ENCODE measurements around the gene SND1.
A peak's percentile ranks its signal among the peaks of the same experiment; 100 is the strongest.

Gene SND1

DNA sequence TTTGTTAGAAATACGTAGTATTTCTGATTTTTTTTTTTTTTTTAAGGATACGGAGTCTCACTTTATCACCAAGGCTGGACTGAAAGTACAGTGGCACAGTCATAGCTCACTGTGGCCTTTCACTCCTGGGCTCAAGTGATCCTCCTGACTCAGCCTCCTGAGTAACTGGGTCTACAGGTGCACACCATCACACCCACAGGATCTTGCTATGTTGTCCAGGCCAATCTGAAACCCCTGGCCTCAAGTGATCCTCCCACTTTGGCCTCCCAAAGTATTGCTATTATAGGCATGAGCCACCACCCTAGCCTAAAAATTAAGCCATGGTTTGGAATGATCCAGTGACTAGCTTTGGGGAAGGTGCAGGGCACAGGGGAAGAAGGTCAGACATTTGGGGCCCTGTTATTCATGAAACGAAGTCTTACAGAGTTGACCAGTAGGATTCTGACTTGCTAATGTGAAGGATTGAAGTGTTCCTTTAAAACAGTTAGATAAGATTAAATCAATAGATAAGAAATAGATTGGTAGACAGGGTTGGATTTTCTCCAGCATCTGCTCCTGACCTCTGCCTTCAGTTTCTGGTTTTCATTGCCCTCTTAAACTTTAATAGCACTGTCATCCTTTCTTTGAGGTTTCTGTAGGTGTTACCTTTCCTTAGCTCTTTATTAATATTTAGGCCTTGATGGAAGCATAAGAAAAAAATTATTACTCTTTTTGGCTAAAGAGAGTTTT is 257.6 kb downstream of the SND1 start:
- Mint-ChIP-seq H3K4me1 (peaks cover 42% of the 10 kb centered on the region), H3K4me3 (no peak overlapping the region), H3K27me3 (no peaks in the 10 kb centered on the region), H3K9me3 (no peaks in the 10 kb centered on the region), H3K36me3 (peaks cover 20% of the 10 kb centered on the region), H3K27ac (no peak overlapping the region)
- no peak for DNase-seq (ENCODE audit: low spot score in 2 of 2)
- ATAC-seq (ENCODE audit: low read depth), result no peak

DNA sequence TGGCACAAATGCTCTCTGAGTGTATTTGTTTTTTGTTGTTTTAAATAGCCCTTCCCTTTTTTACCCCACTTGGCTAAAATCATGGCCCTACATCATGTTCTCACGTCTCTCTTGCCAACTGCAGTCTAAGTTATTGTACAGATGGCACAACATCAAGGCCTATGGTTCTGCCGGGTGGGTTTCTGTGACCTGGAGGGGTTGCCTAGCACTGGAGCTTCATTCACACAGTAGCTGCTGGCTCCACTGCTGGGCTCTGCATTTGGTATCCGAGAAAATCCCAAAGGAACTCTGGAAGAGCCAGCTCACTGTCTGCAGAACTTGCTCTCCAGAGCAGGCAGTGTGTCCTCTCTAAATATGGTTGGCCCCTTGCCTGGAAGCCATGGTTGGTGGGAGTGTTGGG is 258.7 kb downstream of the SND1 start:
- Mint-ChIP-seq H3K27ac (no peak overlapping the region), H3K27me3 (no peaks in the 10 kb centered on the region), H3K4me1 (peaks cover 37% of the 10 kb centered on the region), H3K4me3 (no peak overlapping the region), H3K9me3 (no peaks in the 10 kb centered on the region), H3K36me3 (peaks cover 16% of the 10 kb centered on the region)
- DNase-seq (ENCODE audit: low spot score in 2 of 2), result no peak
- no peak for ATAC-seq (ENCODE audit: low read depth)

DNA sequence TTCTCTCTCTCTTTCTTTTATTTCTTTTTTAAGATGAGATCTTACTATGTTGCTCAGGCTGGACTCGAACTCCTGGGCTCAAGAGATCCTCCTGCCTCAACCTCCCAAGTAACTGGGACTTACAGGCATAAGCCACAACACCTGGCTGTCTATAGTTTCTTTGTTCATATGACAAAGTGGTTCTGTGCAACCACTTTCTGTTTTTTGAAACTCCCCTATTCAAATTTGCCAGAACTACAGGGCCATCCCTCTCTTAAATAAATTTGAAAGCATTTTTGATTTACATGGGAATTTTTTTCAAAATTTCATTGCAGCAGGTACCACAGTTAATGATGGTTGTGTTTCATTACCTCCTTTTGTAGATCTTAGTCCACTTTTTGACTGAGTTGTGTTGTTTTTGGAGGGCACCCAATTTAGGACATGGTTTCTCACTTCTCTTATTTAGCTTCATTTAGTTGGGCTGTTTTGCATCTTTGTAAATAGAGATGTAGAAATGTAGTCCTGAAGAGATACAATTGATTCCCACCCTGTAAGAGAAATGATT is 260.0 kb downstream of the SND1 start:
- peak overlapping the region; percentile 72 for H3K27ac Mint-ChIP-seq
- H3K4me1 Mint-ChIP-seq, result peaks cover 36% of the 10 kb centered on the region
- DNase-seq (ENCODE audit: low spot score in 2 of 2) (peak in 1 of 2 donors; percentile 18), ATAC-seq (ENCODE audit: low read depth) (peak; percentile 90)
- peak overlapping the region; percentile 39 for H3K4me3 Mint-ChIP-seq
- no peaks in the 10 kb centered on the region for H3K27me3 Mint-ChIP-seq
- H3K36me3 Mint-ChIP-seq, result peaks cover 13% of the 10 kb centered on the region
- H3K9me3 Mint-ChIP-seq, result no peaks in the 10 kb centered on the region

DNA sequence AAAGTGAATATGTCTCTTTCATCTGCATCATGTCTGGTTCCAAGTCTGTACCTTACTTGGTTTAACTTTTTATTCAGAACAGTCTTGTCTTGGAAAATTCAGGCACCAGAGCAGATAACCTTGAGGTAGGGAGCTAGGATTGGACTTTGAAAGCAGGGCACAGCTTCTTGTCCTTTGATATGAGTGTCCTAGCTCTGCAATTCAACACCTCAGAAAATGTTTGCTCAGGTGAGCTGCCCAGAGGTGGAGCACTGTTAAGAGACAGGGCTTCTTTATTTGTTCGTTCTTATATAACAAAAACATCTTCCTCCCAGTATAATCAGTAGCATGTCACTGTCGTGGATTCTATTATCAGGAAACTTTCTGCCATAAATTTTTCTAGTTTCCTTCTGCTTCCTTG is 260.9 kb downstream of the SND1 start:
- no peaks in the 10 kb centered on the region for H3K9me3 Mint-ChIP-seq
- no peak for ATAC-seq (ENCODE audit: low read depth)
- H3K4me1 Mint-ChIP-seq, result peaks cover 30% of the 10 kb centered on the region
- DNase-seq (ENCODE audit: low spot score in 2 of 2), result no peak
- H3K27me3 Mint-ChIP-seq, result no peaks in the 10 kb centered on the region
- peaks cover 6% of the 10 kb centered on the region for H3K36me3 Mint-ChIP-seq
- peak overlapping the region; percentile 83 for H3K27ac Mint-ChIP-seq
- no peak overlapping the region for H3K4me3 Mint-ChIP-seq

DNA sequence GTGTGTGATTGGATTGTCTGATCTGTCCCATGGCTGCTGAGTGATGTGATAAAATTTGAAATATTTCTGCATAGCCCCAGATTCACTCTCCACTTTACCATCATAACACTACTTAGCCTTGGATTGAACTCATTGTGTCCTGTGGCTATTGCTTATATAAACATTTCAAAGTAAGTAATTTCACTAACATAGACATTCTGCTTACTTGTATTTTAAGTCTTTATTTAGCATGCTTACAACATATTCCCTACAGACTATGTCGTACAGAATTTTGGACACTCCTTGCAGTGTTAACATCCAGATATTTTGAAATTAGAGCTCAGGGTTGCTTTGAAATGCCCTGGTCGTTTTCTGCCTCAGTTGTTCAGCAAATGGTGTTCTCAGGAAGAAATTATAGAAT is 261.7 kb downstream of the SND1 start:
- Mint-ChIP-seq H3K27me3 (no peaks in the 10 kb centered on the region), H3K9me3 (no peaks in the 10 kb centered on the region), H3K36me3 (peaks cover 2% of the 10 kb centered on the region), H3K27ac (peak overlapping the region; percentile 83), H3K4me3 (no peak overlapping the region), H3K4me1 (peaks cover 26% of the 10 kb centered on the region)
- ATAC-seq (ENCODE audit: low read depth), result no peak
- DNase-seq (ENCODE audit: low spot score in 2 of 2), result no peak

DNA sequence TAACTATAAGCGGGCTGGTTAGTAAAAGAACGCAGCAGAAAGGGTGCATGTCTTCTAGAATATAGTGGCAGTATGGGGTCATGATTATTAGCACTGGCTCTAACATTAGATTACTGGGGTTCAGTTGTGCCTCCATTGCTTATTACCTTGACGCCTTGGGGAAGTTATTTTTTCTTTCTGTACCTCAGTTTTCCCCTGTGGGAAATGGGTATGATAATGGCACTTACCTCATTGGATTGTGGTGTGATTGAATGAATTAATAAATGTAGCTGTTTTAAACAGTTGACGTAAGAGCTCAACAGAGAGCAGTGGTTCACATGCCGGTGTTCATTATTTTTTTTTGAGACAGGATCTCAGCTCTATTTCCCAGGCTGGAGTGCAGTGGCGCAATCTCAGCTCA is 262.7 kb downstream of the SND1 start:
- no peak overlapping the region for H3K4me3 Mint-ChIP-seq
- peaks cover 1% of the 10 kb centered on the region for H3K36me3 Mint-ChIP-seq
- DNase-seq (ENCODE audit: low spot score in 2 of 2) (no peak), ATAC-seq (ENCODE audit: low read depth) (no peak)
- H3K4me1 Mint-ChIP-seq, result peaks cover 24% of the 10 kb centered on the region
- no peaks in the 10 kb centered on the region for H3K27me3 Mint-ChIP-seq
- no peaks in the 10 kb centered on the region for H3K9me3 Mint-ChIP-seq
- no peak overlapping the region for H3K27ac Mint-ChIP-seq

DNA sequence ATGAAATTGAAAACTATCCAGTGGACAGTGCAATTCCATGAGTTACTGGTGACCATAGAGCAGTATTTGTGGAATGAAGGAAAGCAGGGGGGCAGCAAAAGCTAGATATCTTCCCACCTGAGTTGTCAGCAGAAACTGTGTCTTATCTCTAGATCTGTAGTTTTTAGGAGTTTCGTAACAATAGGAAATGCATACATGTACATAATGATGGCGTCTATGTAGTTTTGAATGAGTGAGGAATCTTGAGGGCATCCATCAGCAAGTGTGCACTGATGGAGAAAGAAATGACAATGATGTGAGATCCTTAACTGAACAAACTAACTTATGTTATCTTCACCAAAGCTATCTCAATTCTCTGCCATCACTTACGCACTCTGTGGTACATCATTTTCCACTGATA is 264.7 kb downstream of the SND1 start:
- ATAC-seq (ENCODE audit: low read depth) (no peak), DNase-seq (ENCODE audit: low spot score in 2 of 2) (no peak)
- H3K4me1 Mint-ChIP-seq, result peaks cover 15% of the 10 kb centered on the region
- H3K9me3 Mint-ChIP-seq, result no peaks in the 10 kb centered on the region
- H3K36me3 Mint-ChIP-seq, result peaks cover 1% of the 10 kb centered on the region
- H3K4me3 Mint-ChIP-seq, result no peak overlapping the region
- H3K27me3 Mint-ChIP-seq, result no peaks in the 10 kb centered on the region
- no peak overlapping the region for H3K27ac Mint-ChIP-seq

DNA sequence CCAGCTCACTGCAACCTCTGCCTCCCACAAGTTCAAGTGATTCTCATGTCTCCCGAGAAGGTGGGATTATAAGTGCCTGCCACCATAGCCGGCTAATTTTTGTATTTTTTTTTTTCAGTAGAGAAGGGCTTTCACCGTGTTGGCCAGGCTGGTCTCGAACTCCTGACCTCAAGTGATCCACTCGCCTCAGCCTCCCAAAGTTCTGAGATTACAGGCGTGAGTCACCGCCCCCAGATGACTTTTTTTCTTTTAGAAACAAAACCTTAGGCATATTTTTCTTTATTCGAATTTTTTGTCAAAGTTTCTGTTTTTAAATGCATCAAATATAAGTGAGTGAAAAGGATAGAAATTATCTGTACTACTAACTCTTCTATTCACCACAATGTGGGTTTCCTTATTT is 266.1 kb downstream of the SND1 start:
- DNase-seq (ENCODE audit: low spot score in 2 of 2), result no peak
- ATAC-seq (ENCODE audit: low read depth), result no peak
- H3K27me3 Mint-ChIP-seq, result no peaks in the 10 kb centered on the region
- peaks cover 2% of the 10 kb centered on the region for H3K36me3 Mint-ChIP-seq
- H3K9me3 Mint-ChIP-seq, result no peaks in the 10 kb centered on the region
- no peak overlapping the region for H3K4me3 Mint-ChIP-seq
- H3K4me1 Mint-ChIP-seq, result peaks cover 13% of the 10 kb centered on the region
- no peak overlapping the region for H3K27ac Mint-ChIP-seq

DNA sequence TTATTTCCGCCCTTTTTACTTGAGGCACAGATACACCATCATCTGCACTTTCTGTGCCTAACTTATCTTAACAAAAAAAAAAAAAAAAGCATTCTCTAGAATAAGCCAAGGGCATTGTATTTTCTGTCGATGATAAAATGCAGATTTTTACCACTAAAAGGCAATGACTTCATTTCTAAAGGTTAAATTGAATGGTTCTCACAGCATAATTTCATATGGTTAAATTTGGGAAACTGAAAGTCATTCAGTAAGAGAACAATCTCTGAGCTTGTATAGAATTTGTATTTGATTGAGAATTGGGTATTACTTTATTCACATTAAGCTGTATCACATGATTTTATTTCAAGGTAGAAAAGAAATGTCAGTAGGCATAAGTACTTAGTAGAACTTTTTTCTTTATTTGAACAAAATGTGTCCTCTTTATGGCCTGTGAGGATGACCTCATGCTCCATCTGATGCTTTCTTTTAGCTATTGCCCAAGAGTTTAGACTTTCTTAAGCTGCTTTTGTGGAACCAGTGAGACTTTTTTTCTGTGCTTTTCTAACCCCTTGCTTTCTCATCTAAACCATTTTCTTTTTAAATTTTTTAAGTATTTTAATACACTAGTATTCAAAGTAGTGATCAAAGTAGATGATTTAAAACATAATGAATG is 268.9 kb downstream of the SND1 start:
- Mint-ChIP-seq H3K27me3 (no peaks in the 10 kb centered on the region), H3K4me1 (peaks cover 23% of the 10 kb centered on the region), H3K9me3 (no peaks in the 10 kb centered on the region), H3K27ac (no peak overlapping the region), H3K4me3 (no peak overlapping the region), H3K36me3 (peaks cover 8% of the 10 kb centered on the region)
- DNase-seq (ENCODE audit: low spot score in 2 of 2) (no peak), ATAC-seq (ENCODE audit: low read depth) (no peak)

DNA sequence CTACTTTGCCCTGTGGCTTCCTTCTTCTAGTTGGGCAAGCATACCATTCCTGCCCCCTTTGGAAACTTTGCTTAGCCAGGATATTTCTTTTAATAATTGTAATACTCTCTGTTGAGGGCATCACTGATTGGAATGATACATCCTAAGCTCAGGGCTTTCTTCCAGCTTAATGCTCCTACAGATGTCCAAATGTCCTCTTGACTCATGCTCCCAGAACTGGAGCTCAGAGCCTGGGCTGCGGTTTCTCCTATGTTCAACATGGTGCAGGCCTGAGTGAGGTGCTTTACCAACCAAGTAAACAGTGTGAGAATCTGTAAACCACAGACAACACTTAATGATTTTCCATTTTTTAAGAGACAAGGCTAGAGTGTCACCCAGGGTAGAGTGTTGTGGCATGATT is 270.7 kb downstream of the SND1 start:
- Mint-ChIP-seq H3K27me3 (no peaks in the 10 kb centered on the region), H3K36me3 (peaks cover 10% of the 10 kb centered on the region), H3K4me1 (peaks cover 33% of the 10 kb centered on the region), H3K9me3 (no peaks in the 10 kb centered on the region), H3K4me3 (no peak overlapping the region), H3K27ac (peak overlapping the region; percentile 45)
- DNase-seq (ENCODE audit: low spot score in 2 of 2) (no peak), ATAC-seq (ENCODE audit: low read depth) (no peak)

DNA sequence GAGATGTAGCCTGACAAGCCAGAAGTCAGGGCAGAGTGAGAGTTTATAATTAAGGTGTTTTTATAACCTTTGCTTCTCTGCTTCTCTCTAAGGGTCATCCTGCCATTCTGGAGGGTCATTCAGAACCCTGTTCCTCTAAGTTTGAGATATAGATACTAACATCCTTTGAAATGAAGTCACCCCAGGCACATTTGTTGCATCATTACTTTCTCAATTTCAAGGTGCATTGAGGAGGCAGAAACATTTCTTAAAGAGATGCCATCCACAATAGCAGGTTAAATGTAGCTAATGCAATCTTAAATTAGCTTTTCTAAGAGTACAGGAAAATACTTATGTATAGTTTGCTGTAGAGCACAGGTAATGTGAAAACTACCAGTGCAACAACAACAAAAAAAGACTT is 272.9 kb downstream of the SND1 start:
- DNase-seq (ENCODE audit: low spot score in 2 of 2), result no peak
- H3K27ac Mint-ChIP-seq, result peak overlapping the region; percentile 42
- H3K4me1 Mint-ChIP-seq, result peaks cover 48% of the 10 kb centered on the region
- H3K27me3 Mint-ChIP-seq, result no peaks in the 10 kb centered on the region
- H3K36me3 Mint-ChIP-seq, result peaks cover 11% of the 10 kb centered on the region
- no peak for ATAC-seq (ENCODE audit: low read depth)
- H3K4me3 Mint-ChIP-seq, result no peak overlapping the region
- H3K9me3 Mint-ChIP-seq, result no peaks in the 10 kb centered on the region

DNA sequence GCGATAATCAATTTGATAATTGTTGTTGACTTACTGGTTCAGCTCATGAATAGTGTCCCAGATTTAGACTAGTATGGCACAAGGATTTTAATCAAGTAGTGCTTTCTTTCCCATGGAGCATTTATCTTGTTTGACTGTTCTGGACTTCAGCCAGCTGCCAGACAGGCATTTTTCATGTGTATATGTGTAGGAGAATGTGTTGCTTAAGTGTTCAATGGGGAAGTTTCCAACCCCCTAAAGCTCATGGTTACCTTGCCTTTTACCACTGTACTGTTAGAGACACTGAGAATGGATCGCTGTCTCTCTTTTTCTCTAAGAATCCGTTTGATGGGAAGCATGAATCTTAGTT is 275.3 kb downstream of the SND1 start:
- ATAC-seq (ENCODE audit: low read depth), result no peak

DNA sequence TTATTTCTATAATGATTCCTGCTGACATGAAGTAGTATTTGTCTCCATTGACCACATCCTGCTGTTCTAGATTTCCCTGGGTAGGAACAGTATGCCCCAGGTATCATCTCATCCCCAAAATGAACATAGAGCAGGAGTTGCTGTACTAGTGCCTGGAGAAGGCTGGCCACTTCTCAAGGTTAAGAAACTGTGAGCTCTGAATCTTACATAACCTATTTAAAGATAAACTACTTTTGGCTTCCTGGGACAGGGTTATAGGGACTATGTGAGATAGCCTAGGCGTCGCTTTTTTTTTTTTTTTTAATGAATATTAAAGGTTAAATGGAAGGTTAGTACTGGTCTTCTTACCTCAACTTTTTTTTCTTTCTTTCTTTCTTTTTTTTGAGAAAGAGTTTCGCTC is 276.2 kb downstream of the SND1 start:
- Mint-ChIP-seq H3K36me3 (peaks cover 13% of the 10 kb centered on the region), H3K4me3 (peak overlapping the region; percentile 86), H3K4me1 (peaks cover 56% of the 10 kb centered on the region), H3K9me3 (no peaks in the 10 kb centered on the region), H3K27ac (peak overlapping the region; percentile 79), H3K27me3 (no peaks in the 10 kb centered on the region)
- DNase-seq (ENCODE audit: low spot score in 2 of 2) (no peak), ATAC-seq (ENCODE audit: low read depth) (no peak)

More for the DNA sequence above, 275.3 kb downstream of the SND1 start:
- peaks cover 60% of the 10 kb centered on the region for H3K4me1 Mint-ChIP-seq
- no peak for DNase-seq (ENCODE audit: low spot score in 2 of 2)
- H3K27ac Mint-ChIP-seq, result peak overlapping the region; percentile 92
- no peaks in the 10 kb centered on the region for H3K27me3 Mint-ChIP-seq
- H3K4me3 Mint-ChIP-seq, result no peak overlapping the region
- H3K36me3 Mint-ChIP-seq, result peaks cover 14% of the 10 kb centered on the region
- H3K9me3 Mint-ChIP-seq, result no peaks in the 10 kb centered on the region

DNA sequence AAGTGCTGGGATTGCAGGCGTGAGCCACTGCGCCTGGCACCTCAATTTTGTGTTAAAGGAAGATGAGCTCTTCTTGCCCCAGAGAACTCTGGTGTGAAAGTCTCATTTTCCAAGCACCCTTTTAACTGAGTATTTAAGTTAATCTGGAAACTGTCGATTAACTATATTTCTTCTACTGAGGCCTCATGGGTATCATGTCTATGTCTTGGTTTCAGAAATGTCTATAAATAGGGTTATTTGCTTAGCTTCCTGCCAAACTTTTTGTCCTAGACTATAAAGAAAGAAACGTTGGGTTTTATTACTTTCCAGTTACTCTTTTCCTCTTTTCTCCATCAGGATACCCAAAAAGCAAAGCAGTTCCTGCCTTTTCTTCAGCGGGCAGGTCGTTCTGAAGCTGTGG is 276.9 kb downstream of the SND1 start:
- Mint-ChIP-seq H3K27me3 (no peaks in the 10 kb centered on the region), H3K4me3 (peak overlapping the region; percentile 86), H3K9me3 (no peaks in the 10 kb centered on the region), H3K36me3 (peaks cover 9% of the 10 kb centered on the region), H3K4me1 (peaks cover 52% of the 10 kb centered on the region), H3K27ac (peak overlapping the region; percentile 79)
- no peak for DNase-seq (ENCODE audit: low spot score in 2 of 2)
- no peak for ATAC-seq (ENCODE audit: low read depth)

Data from memory B cell (primary cell).